Right atrium auricular region (tissue), 2 donors: ENCODE results near the gene SSBP4. TPM values are rescaled to one million over a fixed set of nuclear protein-coding genes. Genes with fewer than 3 reads are reported as not detected.
A peak's percentile ranks its signal among the peaks of the same experiment; 100 is the strongest.

ENCODE experiments used
- DNase-seq: peaks from one replicate; pipeline ENCODE4 v3.0.0-alpha.2; 2019; ENCODE audit warnings: low spot score
- H3K27ac ChIP-seq, 2 donors: fragments of 200-600 bp; sonication (generic); 1 replicate in 1 of 2; 2 replicates in 1 of 2; pipeline ENCODE4 v1.5.1; 2016 to 2019
- H3K27me3 ChIP-seq, 2 donors: fragments of 200-600 bp; sonication (generic); one replicate each; pipeline versions ENCODE4 v1.5.1 to v1.6.0; 2017 to 2019
- H3K36me3 ChIP-seq: fragments of 200-600 bp; sonication (generic); one replicate; pipeline ENCODE4 v1.5.1; 2016
- H3K4me1 ChIP-seq, 2 donors: fragments of 200-600 bp; sonication (generic); one replicate each; pipeline versions ENCODE4 v1.5.1 to v1.6.0; 2017 to 2019
- H3K4me3 ChIP-seq, 2 donors: fragments of 200-600 bp; sonication (generic); 1 replicate in 1 of 2; 2 replicates in 1 of 2; pipeline ENCODE4 v1.5.1; 2017 to 2019; ENCODE audit warnings: mild to moderate bottlenecking in 1 of 2, moderate library complexity in 1 of 2
- H3K9me3 ChIP-seq, 2 donors: fragments of 200-600 bp; sonication (generic); one replicate each; pipeline ENCODE4 v1.5.1; 2019
- total RNA-seq, 2 donors: library from RNA; depleted of rRNA; stranded (reverse); fragments of >200 nt; gene quantifications; one replicate each; pipeline ENCODE4 v1.1.0, GENCODE V29; 2016
- TF ChIP-seq, protein P1 (sequence below), 2 donors: fragments of 200-600 bp; sonication (generic); IDR thresholded peaks; one replicate each; pipeline ENCODE4 v1.5.1; 2019; ENCODE audit warnings: antibody characterized with exemption in 2 of 2

Gene SSBP4
- total RNA-seq, 2 donors from 2014 or later: 31.7 to 59.5 TPM

GRCh38 chr19:18422530-18423191, 3.5 kb downstream of the SSBP4 start:
- H3K27me3 ChIP-seq: no peaks in the 10 kb centered on the region
- no peak for DNase-seq
- no peaks in the 10 kb centered on the region for H3K9me3 ChIP-seq
- H3K4me1 ChIP-seq: peaks cover 0 to 83% of the 10 kb centered on the region in 2 donors
- H3K36me3 ChIP-seq: no peaks in the 10 kb centered on the region
- TF ChIP-seq, protein P1, sequence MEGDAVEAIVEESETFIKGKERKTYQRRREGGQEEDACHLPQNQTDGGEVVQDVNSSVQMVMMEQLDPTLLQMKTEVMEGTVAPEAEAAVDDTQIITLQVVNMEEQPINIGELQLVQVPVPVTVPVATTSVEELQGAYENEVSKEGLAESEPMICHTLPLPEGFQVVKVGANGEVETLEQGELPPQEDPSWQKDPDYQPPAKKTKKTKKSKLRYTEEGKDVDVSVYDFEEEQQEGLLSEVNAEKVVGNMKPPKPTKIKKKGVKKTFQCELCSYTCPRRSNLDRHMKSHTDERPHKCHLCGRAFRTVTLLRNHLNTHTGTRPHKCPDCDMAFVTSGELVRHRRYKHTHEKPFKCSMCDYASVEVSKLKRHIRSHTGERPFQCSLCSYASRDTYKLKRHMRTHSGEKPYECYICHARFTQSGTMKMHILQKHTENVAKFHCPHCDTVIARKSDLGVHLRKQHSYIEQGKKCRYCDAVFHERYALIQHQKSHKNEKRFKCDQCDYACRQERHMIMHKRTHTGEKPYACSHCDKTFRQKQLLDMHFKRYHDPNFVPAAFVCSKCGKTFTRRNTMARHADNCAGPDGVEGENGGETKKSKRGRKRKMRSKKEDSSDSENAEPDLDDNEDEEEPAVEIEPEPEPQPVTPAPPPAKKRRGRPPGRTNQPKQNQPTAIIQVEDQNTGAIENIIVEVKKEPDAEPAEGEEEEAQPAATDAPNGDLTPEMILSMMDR (IDR thresholded peaks at IDR 0.05): no peak
- H3K27ac ChIP-seq: no peak overlapping the region
- no peak overlapping the region for H3K4me3 ChIP-seq

DNA sequence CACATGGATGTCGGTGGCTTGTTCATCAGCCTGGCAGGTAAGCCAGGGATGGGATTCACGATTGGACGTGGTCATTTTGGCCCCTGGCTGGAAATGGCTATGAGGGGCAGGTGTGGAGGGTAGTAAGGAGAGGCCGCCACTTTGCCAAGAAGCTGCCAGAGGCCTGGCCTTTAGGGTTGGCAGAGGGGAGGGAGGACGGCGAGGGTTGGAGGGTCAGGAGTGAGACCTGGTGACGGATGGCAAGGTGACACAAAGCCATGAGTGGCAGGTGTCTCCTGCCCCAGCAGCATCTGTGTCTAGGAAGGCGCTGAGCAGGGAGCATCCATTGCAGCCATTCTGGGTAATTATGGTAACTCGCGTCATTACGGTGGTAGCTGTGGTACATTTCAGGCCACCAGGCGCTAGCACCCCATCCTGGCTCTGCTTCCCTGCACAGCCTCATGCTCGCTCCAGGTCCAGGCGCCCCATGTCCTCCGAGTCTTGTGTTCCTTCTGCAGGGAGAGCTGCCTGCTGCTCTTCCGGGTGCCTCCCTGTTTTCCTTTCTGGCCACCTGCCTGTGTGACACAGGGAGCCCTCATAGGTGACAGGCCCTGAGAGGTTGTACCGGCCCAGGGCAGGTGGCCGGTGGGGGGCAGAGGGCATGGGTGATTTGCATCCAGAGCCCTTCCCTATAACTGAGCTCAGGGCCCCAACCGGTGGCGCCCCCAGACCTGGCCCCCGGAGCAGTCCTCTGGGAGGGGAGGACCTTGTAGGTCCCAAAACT, 4.2 kb downstream of the SSBP4 start:
- Histone ChIP-seq H3K9me3 (no peaks in the 10 kb centered on the region), H3K27me3 (no peaks in the 10 kb centered on the region), H3K4me3 (no peak overlapping the region), H3K36me3 (no peaks in the 10 kb centered on the region), H3K4me1 (peaks cover 0 to 79% of the 10 kb centered on the region in 2 donors), H3K27ac (peak overlapping the region in 1 of 2 donors; percentile 16)
- TF ChIP-seq, protein P1 (IDR thresholded peaks at IDR 0.05): no peak
- no peak for DNase-seq

DNA sequence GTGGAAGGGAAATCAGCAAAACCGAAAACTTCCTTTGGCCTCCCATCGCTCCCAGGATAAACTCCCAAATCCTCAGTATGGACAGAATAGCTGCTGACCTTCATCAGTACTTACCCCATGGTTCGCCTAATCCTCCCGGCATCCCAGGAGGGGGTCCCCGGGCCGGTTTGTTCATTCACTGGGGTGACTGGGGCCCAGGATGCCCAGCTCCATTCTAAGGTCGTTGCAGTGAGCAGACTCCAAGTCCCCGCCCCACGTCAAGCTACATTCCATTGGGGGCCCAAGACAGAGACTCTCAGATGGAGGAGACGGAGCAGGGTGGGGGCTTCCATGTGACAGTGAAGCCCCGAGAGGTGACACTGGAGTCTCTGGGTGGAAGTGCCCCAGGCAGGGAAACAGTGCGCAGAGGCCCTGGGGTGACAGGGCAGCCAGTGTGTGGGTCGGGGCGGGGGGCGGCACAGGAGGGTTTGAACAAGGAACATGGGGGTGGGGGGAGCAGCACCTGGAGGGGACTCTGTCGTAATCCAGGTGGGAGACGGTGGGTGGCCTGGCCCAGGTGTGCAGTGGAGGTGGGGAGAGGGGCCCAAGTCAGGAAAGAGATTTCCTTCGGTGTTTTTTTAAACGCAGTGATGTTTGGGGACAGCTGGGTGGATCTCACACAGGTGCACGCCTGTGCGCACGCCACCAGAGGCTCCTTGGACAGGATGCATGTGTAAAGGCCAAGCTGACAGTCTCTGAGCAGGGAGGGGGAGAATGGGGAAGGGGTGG, 5.1 kb downstream of the SSBP4 start:
- Histone ChIP-seq H3K9me3 (no peaks in the 10 kb centered on the region), H3K4me3 (no peak overlapping the region), H3K36me3 (no peaks in the 10 kb centered on the region), H3K4me1 (peaks cover 0 to 82% of the 10 kb centered on the region in 2 donors), H3K27ac (peak overlapping the region in 1 of 2 donors; percentile 16), H3K27me3 (no peaks in the 10 kb centered on the region)
- no peak for DNase-seq
- TF ChIP-seq, protein P1 (IDR thresholded peaks at IDR 0.05): no peak

GRCh38 chr19:18424890-18425514, 5.8 kb downstream of the SSBP4 start:
- Histone ChIP-seq H3K36me3 (no peaks in the 10 kb centered on the region), H3K27me3 (no peaks in the 10 kb centered on the region), H3K9me3 (no peaks in the 10 kb centered on the region), H3K27ac (peak overlapping the region; percentile 76 to 77), H3K4me1 (peaks cover 0 to 85% of the 10 kb centered on the region in 2 donors), H3K4me3 (no peak overlapping the region)
- no peak for DNase-seq
- TF ChIP-seq, protein P1 (IDR thresholded peaks at IDR 0.05): no peak

- H3K4me3 ChIP-seq: no peak overlapping the region
- peak overlapping the region; percentile 76 to 77 for H3K27ac ChIP-seq
- no peaks in the 10 kb centered on the region for H3K36me3 ChIP-seq
- peaks cover 0 to 82% of the 10 kb centered on the region in 2 donors for H3K4me1 ChIP-seq
- peak; percentile 81 for DNase-seq
- TF ChIP-seq, protein P1 (IDR thresholded peaks at IDR 0.05): no peak
- no peaks in the 10 kb centered on the region for H3K27me3 ChIP-seq
- H3K9me3 ChIP-seq: no peaks in the 10 kb centered on the region
Observed at GRCh38 chr19:18425515-18426415, 6.6 kb downstream of the SSBP4 start.
